Osteocyte (in vitro differentiated cells): ENCODE measurements around the gene USP1. TPM values are rescaled to one million over a fixed set of nuclear protein-coding genes. Genes with fewer than 3 reads are reported as not detected.

Experiments used
- DNase-seq: peaks from one replicate; pipeline ENCODE4 v3.0.0; 2021; ENCODE audit warnings: mixed read lengths; ENCODE audit not compliant: unreplicated experiment; ENCODE audit errors: extremely low spot score
- H3K27ac Mint-ChIP-seq: one replicate; pipeline ENCODE4 v1.8.0; 2021; ENCODE audit warnings: mild to moderate bottlenecking, mixed read lengths; ENCODE audit not compliant: unreplicated experiment
- H3K27me3 Mint-ChIP-seq: one replicate; pipeline ENCODE4 v1.8.0; 2021; ENCODE audit warnings: mixed read lengths; ENCODE audit not compliant: unreplicated experiment
- H3K36me3 Mint-ChIP-seq: one replicate; pipeline ENCODE4 v1.8.0; 2021; ENCODE audit warnings: mixed read lengths; ENCODE audit not compliant: unreplicated experiment
- H3K4me1 Mint-ChIP-seq: one replicate; pipeline ENCODE4 v1.8.0; 2021; ENCODE audit warnings: mixed read lengths; ENCODE audit not compliant: unreplicated experiment
- H3K4me3 Mint-ChIP-seq: one replicate; pipeline ENCODE4 v1.8.0; 2021; ENCODE audit warnings: mild to moderate bottlenecking, moderate library complexity, mixed read lengths; ENCODE audit not compliant: unreplicated experiment
- H3K9me3 Mint-ChIP-seq: one replicate; pipeline ENCODE4 v1.8.0; 2021; ENCODE audit warnings: mixed read lengths; ENCODE audit not compliant: unreplicated experiment
- total RNA-seq: library from RNA; stranded (reverse); gene quantifications from 2 replicates; pipeline ENCODE4 v1.2.1, GENCODE V29; 2021
- TF ChIP-seq, protein P1 (sequence below): fragments of 200-600 bp; sonication (generic); IDR thresholded peaks from 2 replicates; pipeline ENCODE4 v1.5.0; 2021; ENCODE audit warnings: antibody characterized with exemption, mild to moderate bottlenecking, moderate library complexity

The USP1 gene
- total RNA-seq, 1 donor from 2014 or later, result 24.6 TPM

- no peak for DNase-seq
- H3K27ac Mint-ChIP-seq, result no peak overlapping the region
- H3K27me3 Mint-ChIP-seq, result peaks cover 57% of the 10 kb centered on the region
- H3K9me3 Mint-ChIP-seq, result no peaks in the 10 kb centered on the region
- no peaks in the 10 kb centered on the region for H3K36me3 Mint-ChIP-seq
- H3K4me1 Mint-ChIP-seq, result no peaks in the 10 kb centered on the region
- TF ChIP-seq, protein P1, sequence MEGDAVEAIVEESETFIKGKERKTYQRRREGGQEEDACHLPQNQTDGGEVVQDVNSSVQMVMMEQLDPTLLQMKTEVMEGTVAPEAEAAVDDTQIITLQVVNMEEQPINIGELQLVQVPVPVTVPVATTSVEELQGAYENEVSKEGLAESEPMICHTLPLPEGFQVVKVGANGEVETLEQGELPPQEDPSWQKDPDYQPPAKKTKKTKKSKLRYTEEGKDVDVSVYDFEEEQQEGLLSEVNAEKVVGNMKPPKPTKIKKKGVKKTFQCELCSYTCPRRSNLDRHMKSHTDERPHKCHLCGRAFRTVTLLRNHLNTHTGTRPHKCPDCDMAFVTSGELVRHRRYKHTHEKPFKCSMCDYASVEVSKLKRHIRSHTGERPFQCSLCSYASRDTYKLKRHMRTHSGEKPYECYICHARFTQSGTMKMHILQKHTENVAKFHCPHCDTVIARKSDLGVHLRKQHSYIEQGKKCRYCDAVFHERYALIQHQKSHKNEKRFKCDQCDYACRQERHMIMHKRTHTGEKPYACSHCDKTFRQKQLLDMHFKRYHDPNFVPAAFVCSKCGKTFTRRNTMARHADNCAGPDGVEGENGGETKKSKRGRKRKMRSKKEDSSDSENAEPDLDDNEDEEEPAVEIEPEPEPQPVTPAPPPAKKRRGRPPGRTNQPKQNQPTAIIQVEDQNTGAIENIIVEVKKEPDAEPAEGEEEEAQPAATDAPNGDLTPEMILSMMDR, result no peak
- H3K4me3 Mint-ChIP-seq, result no peak overlapping the region
Observed at GRCh38 chr1:62392951-62393350, 43.9 kb upstream of the USP1 start.

DNA sequence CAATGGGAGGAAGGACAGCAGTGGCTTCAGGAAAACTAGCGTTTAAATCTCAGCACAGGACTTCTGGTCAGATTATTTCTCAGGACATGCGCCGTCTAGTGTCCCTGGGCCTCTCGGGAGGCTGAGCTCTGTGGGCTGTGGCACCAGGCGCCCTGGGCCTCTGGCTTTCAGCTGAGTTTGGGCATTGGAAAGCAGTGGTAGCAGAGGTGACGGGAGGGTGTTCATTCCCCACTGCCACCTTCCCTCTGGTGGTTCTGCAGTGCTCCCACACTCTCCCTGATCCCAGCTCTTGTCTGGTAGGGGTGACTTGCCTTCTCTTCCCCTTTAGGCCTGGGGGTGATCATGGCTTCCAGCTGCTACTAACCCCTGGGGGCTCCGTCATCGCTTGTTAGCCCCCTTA, 42.2 kb upstream of the USP1 start:
- no peak overlapping the region for H3K4me3 Mint-ChIP-seq
- peak; percentile 66 for DNase-seq
- no peaks in the 10 kb centered on the region for H3K4me1 Mint-ChIP-seq
- TF ChIP-seq, protein P1, result no peak
- peaks cover 49% of the 10 kb centered on the region for H3K27me3 Mint-ChIP-seq
- no peak overlapping the region for H3K27ac Mint-ChIP-seq
- H3K9me3 Mint-ChIP-seq, result no peaks in the 10 kb centered on the region
- H3K36me3 Mint-ChIP-seq, result no peaks in the 10 kb centered on the region

- DNase-seq, result peak; percentile 62
- no peaks in the 10 kb centered on the region for H3K36me3 Mint-ChIP-seq
- H3K4me3 Mint-ChIP-seq, result no peak overlapping the region
- no peaks in the 10 kb centered on the region for H3K9me3 Mint-ChIP-seq
- TF ChIP-seq, protein P1, result no peak
- H3K27ac Mint-ChIP-seq, result no peak overlapping the region
- peaks cover 43% of the 10 kb centered on the region for H3K27me3 Mint-ChIP-seq
- H3K4me1 Mint-ChIP-seq, result no peaks in the 10 kb centered on the region
Observed at GRCh38 chr1:62395291-62395690, 41.6 kb upstream of the USP1 start.

- TF ChIP-seq, protein P1, result no peak
- Mint-ChIP-seq H3K36me3 (no peaks in the 10 kb centered on the region), H3K27ac (no peak overlapping the region), H3K9me3 (no peaks in the 10 kb centered on the region), H3K4me3 (no peak overlapping the region), H3K27me3 (peaks cover 32% of the 10 kb centered on the region), H3K4me1 (peaks cover 11% of the 10 kb centered on the region)
- DNase-seq, result peak; percentile 54
Observed at GRCh38 chr1:62396871-62397270, 40.0 kb upstream of the USP1 start.

- peaks cover 11% of the 10 kb centered on the region for H3K4me1 Mint-ChIP-seq
- peaks cover 29% of the 10 kb centered on the region for H3K27me3 Mint-ChIP-seq
- TF ChIP-seq, protein P1, result no peak
- no peaks in the 10 kb centered on the region for H3K36me3 Mint-ChIP-seq
- no peaks in the 10 kb centered on the region for H3K9me3 Mint-ChIP-seq
- no peak overlapping the region for H3K27ac Mint-ChIP-seq
- DNase-seq, result no peak
- no peak overlapping the region for H3K4me3 Mint-ChIP-seq
Observed at GRCh38 chr1:62397301-62397700, 39.5 kb upstream of the USP1 start.
